PC-3 (cell line): ENCODE data around the gene MAP3K9. TPM values are rescaled to one million over a fixed set of nuclear protein-coding genes. Genes with fewer than 3 reads are reported as not detected.

Source experiments
- ATAC-seq: fragments of 200-7000 bp; cut with Tn5 transposase; 2 replicates; pipeline ENCODE4 v1.9.1; 2020; ENCODE audit warnings: mild to moderate bottlenecking, moderate library complexity
- BruUV-seq: library from RNA; stranded (reverse); fragments of 400-500 nt; replicated peaks from 2 replicates; lab custom pipeline; 2021; lab: Mats Ljungman, UMichigan
- CTCF ChIA-PET: fragments of 300-600 bp; sonication (Branson Sonifier 250); formaldehyde crosslinking; loops from one replicate; lab custom pipeline; 2022; ENCODE audit warnings: antibody characterized with exemption; lab: Charles Lee
- POLR2A ChIA-PET: fragments of 300-600 bp; sonication (Branson Sonifier 250); formaldehyde crosslinking; loops from one replicate; lab custom pipeline; 2022; ENCODE audit warnings: antibody characterized with exemption; ENCODE audit not compliant: unreplicated experiment; lab: Charles Lee
- DNase-seq: peaks from one replicate; pipeline ENCODE4 v3.0.0-alpha.2; 2015
- H2AFZ ChIP-seq: fragments of 300-600 bp; sonication (generic); 2 replicates; pipeline ENCODE4 v1.6.0; 2016; ENCODE audit warnings: antibody characterized with exemption, low read length
- H3F3A ChIP-seq: fragments of 300-600 bp; sonication (generic); one replicate; pipeline ENCODE4 v1.6.0; 2017; ENCODE audit warnings: antibody characterized with exemption, low read length, control low read depth, mild to moderate bottlenecking; ENCODE audit not compliant: unreplicated experiment
- H3K27ac ChIP-seq: fragments of 300-600 bp; sonication (generic); 2 replicates; pipeline ENCODE4 v1.5.1; 2016; ENCODE audit warnings: mild to moderate bottlenecking, low read length
- H3K27me3 ChIP-seq: fragments of 300-600 bp; sonication (generic); 2 replicates; pipeline ENCODE4 v1.6.1; 2016; ENCODE audit warnings: low read length, mixed read lengths
- H3K36me3 ChIP-seq: fragments of 300-600 bp; sonication (generic); 2 replicates; pipeline ENCODE4 v1.6.1; 2016; ENCODE audit warnings: low read depth, mixed run types, low read length, mixed read lengths
- H3K4me1 ChIP-seq: fragments of 300-600 bp; sonication (generic); 2 replicates; pipeline ENCODE4 v1.5.1; 2016; ENCODE audit warnings: low read length; ENCODE audit not compliant: insufficient read depth
- H3K4me2 ChIP-seq: fragments of 300-600 bp; sonication (generic); 2 replicates; pipeline ENCODE4 v1.6.0; 2016; ENCODE audit warnings: low read length
- H3K4me3 ChIP-seq: fragments of 300-600 bp; sonication (generic); 2 replicates; pipeline ENCODE4 v1.5.1; 2016; ENCODE audit warnings: mild to moderate bottlenecking, low read length, mixed read lengths
- H3K79me2 ChIP-seq: fragments of 300-600 bp; sonication (generic); 2 replicates; pipeline ENCODE4 v1.6.1; 2017; ENCODE audit warnings: low read length, mixed read lengths
- H3K9ac ChIP-seq: fragments of 300-600 bp; sonication (generic); 2 replicates; pipeline ENCODE4 v1.6.0; 2016; ENCODE audit warnings: mild to moderate bottlenecking, low read length
- H3K9me2 ChIP-seq: fragments of 300-600 bp; sonication (generic); replicated peaks from 2 replicates; pipeline ENCODE4 v1.6.1; 2016; ENCODE audit warnings: mixed run types, low read length, mixed read lengths
- H3K9me3 ChIP-seq: fragments of 300-600 bp; sonication (generic); 2 replicates; pipeline ENCODE4 v1.6.1; 2016; ENCODE audit warnings: low read length, mixed read lengths
- H4K20me1 ChIP-seq: fragments of 300-600 bp; sonication (generic); 2 replicates; pipeline ENCODE4 v1.6.1; 2016; ENCODE audit warnings: low read length, mixed read lengths
- EZH2 ChIP-seq: fragments of 300-600 bp; sonication (generic); IDR thresholded peaks from one replicate; pipeline ENCODE4 v1.6.1; 2017; ENCODE audit warnings: antibody characterized with exemption, mild to moderate bottlenecking, low read length; ENCODE audit not compliant: unreplicated experiment
- EZH2phosphoT487 ChIP-seq: fragments of 300-600 bp; sonication (generic); IDR thresholded peaks from 2 replicates; pipeline ENCODE4 v1.6.1; 2018; ENCODE audit warnings: mild to moderate bottlenecking, antibody characterized with exemption, low read length, borderline replicate concordance
- intact Hi-C: fragments of 100-400 bp; cut with micrococcal nuclease; formaldehyde crosslinking; loops from 2 replicates; pipeline ENCODE4 v1.9.0; 2023
- total RNA-seq: library from RNA; depleted of rRNA; stranded (reverse); fragments of >200 nt; gene quantifications from 2 replicates; pipeline ENCODE4 v1.2.3, GENCODE V29; 2014
- TF ChIP-seq, protein P1 (sequence below): fragments of 300-600 bp; sonication (generic); conservative IDR thresholded peaks from 2 replicates; pipeline ENCODE4 v1.5.1; 2017; ENCODE audit warnings: antibody characterized with exemption, low read depth, mild to moderate bottlenecking, low read length

Gene MAP3K9
- total RNA-seq, 1 experiment from 2014 or later: 13.4 TPM

DNA sequence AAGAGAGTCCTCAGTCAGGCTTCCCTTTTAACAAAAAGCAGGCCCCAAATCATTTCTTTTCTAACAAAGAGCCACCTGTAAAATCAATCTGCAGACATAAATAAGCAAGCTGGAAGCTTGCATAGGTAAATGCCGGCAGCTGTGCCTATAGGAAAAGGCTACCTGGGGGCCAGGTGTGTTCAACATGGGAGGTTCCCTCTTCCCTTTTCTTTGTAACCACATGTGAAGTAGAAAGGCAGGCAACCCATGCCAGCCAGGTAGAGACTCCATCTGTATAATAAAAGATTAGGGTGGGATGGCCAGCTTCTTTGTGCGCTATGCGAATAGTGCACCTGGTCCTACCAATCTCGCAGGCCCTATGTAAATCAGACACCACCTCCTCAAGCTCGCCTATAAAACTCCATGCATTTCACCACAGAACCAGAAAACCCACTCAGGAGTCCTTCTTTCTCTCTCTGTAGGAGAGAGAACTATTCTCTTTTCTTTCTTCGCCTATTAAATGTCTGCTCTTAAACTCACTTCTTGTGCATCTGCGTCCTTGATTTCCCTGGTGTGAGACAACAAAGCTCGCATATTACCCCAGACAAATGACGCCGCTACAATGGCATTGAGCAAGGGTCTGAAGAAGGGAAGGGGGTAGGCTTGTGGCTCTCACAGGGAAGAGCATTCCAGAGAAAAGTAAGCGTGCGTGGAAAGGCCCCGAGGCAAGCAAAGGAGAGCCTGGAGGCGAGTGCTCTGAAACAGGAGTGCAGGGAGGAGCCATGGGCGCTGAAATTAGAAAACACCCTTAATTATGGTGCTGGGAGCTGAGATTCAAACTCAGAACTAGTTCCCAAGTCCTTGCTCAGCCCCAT, 100.4 kb downstream of the MAP3K9 start:
- peaks cover 27% of the 10 kb centered on the region for H3K4me1 ChIP-seq
- ATAC-seq (no peak), DNase-seq (no peak)
- H3F3A ChIP-seq: no peaks in the 10 kb centered on the region
- no peaks in the 10 kb centered on the region for H4K20me1 ChIP-seq
- ChIA-PET POLR2A (no interaction called here), CTCF (no interaction called here)
- intact Hi-C loops: no loop called here
- H3K27ac ChIP-seq: no peak overlapping the region
- no TSS peak for BruUV-seq
- no peak overlapping the region for H3K4me3 ChIP-seq
- no peak for TF ChIP-seq EZH2
- TF ChIP-seq, protein P1, sequence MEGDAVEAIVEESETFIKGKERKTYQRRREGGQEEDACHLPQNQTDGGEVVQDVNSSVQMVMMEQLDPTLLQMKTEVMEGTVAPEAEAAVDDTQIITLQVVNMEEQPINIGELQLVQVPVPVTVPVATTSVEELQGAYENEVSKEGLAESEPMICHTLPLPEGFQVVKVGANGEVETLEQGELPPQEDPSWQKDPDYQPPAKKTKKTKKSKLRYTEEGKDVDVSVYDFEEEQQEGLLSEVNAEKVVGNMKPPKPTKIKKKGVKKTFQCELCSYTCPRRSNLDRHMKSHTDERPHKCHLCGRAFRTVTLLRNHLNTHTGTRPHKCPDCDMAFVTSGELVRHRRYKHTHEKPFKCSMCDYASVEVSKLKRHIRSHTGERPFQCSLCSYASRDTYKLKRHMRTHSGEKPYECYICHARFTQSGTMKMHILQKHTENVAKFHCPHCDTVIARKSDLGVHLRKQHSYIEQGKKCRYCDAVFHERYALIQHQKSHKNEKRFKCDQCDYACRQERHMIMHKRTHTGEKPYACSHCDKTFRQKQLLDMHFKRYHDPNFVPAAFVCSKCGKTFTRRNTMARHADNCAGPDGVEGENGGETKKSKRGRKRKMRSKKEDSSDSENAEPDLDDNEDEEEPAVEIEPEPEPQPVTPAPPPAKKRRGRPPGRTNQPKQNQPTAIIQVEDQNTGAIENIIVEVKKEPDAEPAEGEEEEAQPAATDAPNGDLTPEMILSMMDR: no peak
- TF ChIP-seq EZH2phosphoT487: no peak
- no peak overlapping the region for H3K9ac ChIP-seq
- no peaks in the 10 kb centered on the region for H3K9me2 ChIP-seq
- H3K27me3 ChIP-seq: no peaks in the 10 kb centered on the region
- H3K9me3 ChIP-seq: no peaks in the 10 kb centered on the region
- no peaks in the 10 kb centered on the region for H3K79me2 ChIP-seq
- no peaks in the 10 kb centered on the region for H3K36me3 ChIP-seq
- no peak overlapping the region for H3K4me2 ChIP-seq
- no peak overlapping the region for H2AFZ ChIP-seq

GRCh38 chr14:70707138-70708038, 101.9 kb downstream of the MAP3K9 start:
- Histone ChIP-seq H4K20me1 (no peaks in the 10 kb centered on the region), H3K27ac (peak overlapping the region; percentile 60), H3K4me2 (peak overlapping the region; percentile 52), H3F3A (no peaks in the 10 kb centered on the region), H3K36me3 (no peaks in the 10 kb centered on the region), H3K4me3 (no peak overlapping the region), H3K9me2 (no peaks in the 10 kb centered on the region), H3K79me2 (no peaks in the 10 kb centered on the region), H2AFZ (peak overlapping the region; percentile 18; the same call in 1 of the 2 replicates), H3K4me1 (peaks cover 23% of the 10 kb centered on the region), H3K9ac (peak overlapping the region; percentile 13; the same call in 1 of the 2 replicates), H3K9me3 (no peaks in the 10 kb centered on the region), H3K27me3 (no peaks in the 10 kb centered on the region)
- ChIA-PET POLR2A (interaction anchor here (0.7 kb wide), 1 partner anchor 10 kb away, joined by 7 read pairs; no protein-coding TSS in a partner anchor), CTCF (interaction anchor here (0.5 kb wide), 1 partner anchor 102 kb away, joined by 9 read pairs; the partner anchor contains the start of gene MAP3K9)
- ATAC-seq (peak; percentile 98), DNase-seq (peak; percentile 88)
- no TSS peak for BruUV-seq
- TF ChIP-seq, protein P1: peak; percentile 15; the same call in 1 of the 2 replicates
- TF ChIP-seq EZH2 (no peak), EZH2phosphoT487 (no peak)
- intact Hi-C loops: loop anchor here (1.0 kb wide), 1 partner anchor 9 kb away; no protein-coding TSS in a partner anchor
